ENCODE results near the gene COL6A3. TPM values are rescaled to one million over a fixed set of nuclear protein-coding genes. Genes with fewer than 3 reads are reported as not detected.

Gene COL6A3
- total RNA-seq, 1 experiment from 2014 or later = 45.0 TPM

DNA sequence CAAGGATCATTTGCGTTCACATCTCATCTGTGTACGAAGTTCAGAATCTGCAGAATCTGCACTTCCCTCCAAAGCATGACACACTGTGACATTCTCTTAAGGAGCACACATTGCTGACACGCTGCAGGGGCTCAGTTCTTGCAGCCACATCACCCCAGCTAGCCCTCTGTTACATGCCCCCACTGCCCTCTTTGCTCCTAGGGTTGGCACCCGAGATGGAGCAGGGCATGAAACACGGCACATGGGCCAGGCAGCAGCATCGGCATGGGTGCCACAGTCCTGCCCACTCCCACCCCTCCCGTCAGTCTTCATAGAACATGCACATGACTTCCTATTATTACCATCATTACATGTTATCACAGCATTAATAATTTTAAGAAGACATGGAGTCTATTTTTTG is 76.4 kb downstream of the COL6A3 start:
- H3K9me2 ChIP-seq (replicated peaks; ENCODE audit: low read length) = no peaks in the 10 kb centered on the region
- intact Hi-C loops (cut with micrococcal nuclease) = no loop called here
- H3K4me1 ChIP-seq (ENCODE audit: insufficient read depth, low read length) = no peaks in the 10 kb centered on the region
- no peak overlapping the region for H3K27ac ChIP-seq (ENCODE audit: low read length)
- H3K36me3 ChIP-seq (ENCODE audit: low read depth, low read length) = peaks cover 8% of the 10 kb centered on the region; the same call in 1 of the 2 replicates
- DNase-seq (no peak), ATAC-seq (no peak)
- no peaks in the 10 kb centered on the region for H3K27me3 ChIP-seq (ENCODE audit: low read length)
- no peaks in the 10 kb centered on the region for H4K20me1 ChIP-seq (ENCODE audit: low read length)
- H3K4me2 ChIP-seq (ENCODE audit: low read length) = no peak overlapping the region
- H3K79me2 ChIP-seq (ENCODE audit: low read length) = no peaks in the 10 kb centered on the region
- BruUV-seq (replicated peaks) = no TSS peak
- H3K9me3 ChIP-seq (ENCODE audit: low read length) = no peaks in the 10 kb centered on the region
- no peak overlapping the region for H3K9ac ChIP-seq (ENCODE audit: low read length)
- H3K4me3 ChIP-seq (ENCODE audit: low read length) = no peak overlapping the region
- no peak for TF ChIP-seq EZH2phosphoT487 (IDR thresholded peaks at IDR 0.05; ENCODE audit: borderline replicate concordance, low read length)
- no peak overlapping the region for H2AFZ ChIP-seq (ENCODE audit: low read length)
- ChIA-PET POLR2A (ENCODE audit: unreplicated experiment) (no interaction called here), CTCF (no interaction called here)
- no peaks in the 10 kb centered on the region for H3F3A ChIP-seq (ENCODE audit: low read length, unreplicated experiment)

DNA sequence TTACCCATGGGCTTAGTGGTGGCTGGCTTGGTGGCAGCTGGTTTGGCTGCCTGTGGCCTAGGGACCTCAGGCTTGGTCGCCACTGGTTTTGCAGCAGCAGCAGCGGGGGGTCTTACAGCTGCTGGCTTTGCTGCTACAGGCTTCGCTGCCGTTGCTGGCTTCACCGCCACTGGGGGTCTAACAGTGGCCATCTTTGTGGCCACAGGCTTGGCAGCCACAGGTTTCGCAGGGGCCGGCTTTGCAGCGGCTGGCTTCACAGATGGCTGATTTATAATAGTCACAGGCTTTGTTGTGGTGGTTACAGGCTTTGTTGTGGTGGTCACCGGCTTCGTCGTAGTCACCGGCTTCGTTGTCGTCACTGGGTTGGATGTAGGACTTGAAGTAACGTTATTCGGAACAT is 77.8 kb downstream of the COL6A3 start:
- H3K9me3 ChIP-seq (ENCODE audit: low read length) = no peaks in the 10 kb centered on the region
- ATAC-seq (no peak), DNase-seq (no peak)
- H3K4me1 ChIP-seq (ENCODE audit: insufficient read depth, low read length) = no peaks in the 10 kb centered on the region
- BruUV-seq (replicated peaks) = no TSS peak
- H3K4me2 ChIP-seq (ENCODE audit: low read length) = no peak overlapping the region
- no peaks in the 10 kb centered on the region for H3K79me2 ChIP-seq (ENCODE audit: low read length)
- peaks cover 8% of the 10 kb centered on the region; the same call in 1 of the 2 replicates for H3K36me3 ChIP-seq (ENCODE audit: low read depth, low read length)
- intact Hi-C loops (cut with micrococcal nuclease) = no loop called here
- H3K27ac ChIP-seq (ENCODE audit: low read length) = no peak overlapping the region
- H3K9me2 ChIP-seq (replicated peaks; ENCODE audit: low read length) = no peaks in the 10 kb centered on the region
- H3K9ac ChIP-seq (ENCODE audit: low read length) = no peak overlapping the region
- H3K4me3 ChIP-seq (ENCODE audit: low read length) = no peak overlapping the region
- H3F3A ChIP-seq (ENCODE audit: low read length, unreplicated experiment) = no peaks in the 10 kb centered on the region
- H2AFZ ChIP-seq (ENCODE audit: low read length) = no peak overlapping the region
- H4K20me1 ChIP-seq (ENCODE audit: low read length) = no peaks in the 10 kb centered on the region
- H3K27me3 ChIP-seq (ENCODE audit: low read length) = no peaks in the 10 kb centered on the region
- POLR2A ChIA-PET (ENCODE audit: unreplicated experiment) = no interaction called here
- CTCF ChIA-PET = no interaction called here
- no peak for TF ChIP-seq EZH2 (IDR thresholded peaks at IDR 0.05; ENCODE audit: low read length, unreplicated experiment)
- TF ChIP-seq, protein P1, sequence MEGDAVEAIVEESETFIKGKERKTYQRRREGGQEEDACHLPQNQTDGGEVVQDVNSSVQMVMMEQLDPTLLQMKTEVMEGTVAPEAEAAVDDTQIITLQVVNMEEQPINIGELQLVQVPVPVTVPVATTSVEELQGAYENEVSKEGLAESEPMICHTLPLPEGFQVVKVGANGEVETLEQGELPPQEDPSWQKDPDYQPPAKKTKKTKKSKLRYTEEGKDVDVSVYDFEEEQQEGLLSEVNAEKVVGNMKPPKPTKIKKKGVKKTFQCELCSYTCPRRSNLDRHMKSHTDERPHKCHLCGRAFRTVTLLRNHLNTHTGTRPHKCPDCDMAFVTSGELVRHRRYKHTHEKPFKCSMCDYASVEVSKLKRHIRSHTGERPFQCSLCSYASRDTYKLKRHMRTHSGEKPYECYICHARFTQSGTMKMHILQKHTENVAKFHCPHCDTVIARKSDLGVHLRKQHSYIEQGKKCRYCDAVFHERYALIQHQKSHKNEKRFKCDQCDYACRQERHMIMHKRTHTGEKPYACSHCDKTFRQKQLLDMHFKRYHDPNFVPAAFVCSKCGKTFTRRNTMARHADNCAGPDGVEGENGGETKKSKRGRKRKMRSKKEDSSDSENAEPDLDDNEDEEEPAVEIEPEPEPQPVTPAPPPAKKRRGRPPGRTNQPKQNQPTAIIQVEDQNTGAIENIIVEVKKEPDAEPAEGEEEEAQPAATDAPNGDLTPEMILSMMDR (conservative IDR thresholded peaks at IDR 0.05; ENCODE audit: low read depth, low read length) = no peak
- TF ChIP-seq EZH2phosphoT487 (IDR thresholded peaks at IDR 0.05; ENCODE audit: borderline replicate concordance, low read length) = no peak

DNA sequence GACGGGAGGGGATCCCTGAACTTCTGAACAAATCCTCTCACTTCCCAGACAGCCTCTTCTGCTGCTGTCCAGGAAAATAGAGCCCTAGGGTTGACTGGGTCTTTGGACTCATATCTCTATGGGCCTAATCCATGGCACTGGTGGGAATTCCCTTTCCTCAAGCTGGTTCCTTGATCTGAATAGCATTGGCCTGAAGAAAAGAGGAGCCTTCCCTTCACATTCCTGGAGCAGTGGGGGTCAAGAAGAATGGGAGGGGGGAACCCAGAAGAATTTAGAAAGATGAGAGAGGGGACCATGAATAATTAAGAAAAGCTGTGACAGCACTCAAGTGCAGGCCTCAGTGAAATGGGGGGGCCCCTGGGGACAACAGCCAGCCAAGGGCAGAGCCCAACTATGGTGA is 80.2 kb downstream of the COL6A3 start:
- ChIA-PET POLR2A (ENCODE audit: unreplicated experiment) (no interaction called here), CTCF (no interaction called here)

More for the DNA sequence above, 80.2 kb downstream of the COL6A3 start:
- Histone ChIP-seq H2AFZ (ENCODE audit: low read length) (no peak overlapping the region), H3K27me3 (ENCODE audit: low read length) (no peaks in the 10 kb centered on the region), H3K4me2 (ENCODE audit: low read length) (no peak overlapping the region), H3K4me3 (ENCODE audit: low read length) (no peak overlapping the region), H3K27ac (ENCODE audit: low read length) (no peak overlapping the region), H3K9ac (ENCODE audit: low read length) (no peak overlapping the region), H4K20me1 (ENCODE audit: low read length) (no peaks in the 10 kb centered on the region), H3K9me3 (ENCODE audit: low read length) (no peaks in the 10 kb centered on the region), H3K36me3 (ENCODE audit: low read depth, low read length) (peaks cover 1% of the 10 kb centered on the region; the same call in 1 of the 2 replicates), H3K79me2 (ENCODE audit: low read length) (no peaks in the 10 kb centered on the region), H3K4me1 (ENCODE audit: insufficient read depth, low read length) (no peaks in the 10 kb centered on the region), H3K9me2 (replicated peaks; ENCODE audit: low read length) (no peaks in the 10 kb centered on the region), H3F3A (ENCODE audit: low read length, unreplicated experiment) (no peaks in the 10 kb centered on the region)
- DNase-seq (no peak), ATAC-seq (no peak)
- intact Hi-C loops (cut with micrococcal nuclease) = no loop called here
- BruUV-seq (replicated peaks) = no TSS peak
- TF ChIP-seq EZH2 (IDR thresholded peaks at IDR 0.05; ENCODE audit: low read length, unreplicated experiment) (no peak), EZH2phosphoT487 (IDR thresholded peaks at IDR 0.05; ENCODE audit: borderline replicate concordance, low read length) (no peak)
- TF ChIP-seq, protein P1 (conservative IDR thresholded peaks at IDR 0.05; ENCODE audit: low read depth, low read length) = no peak

Measured in PC-3 (cell line).